ENCODE results near the gene LIMS1.
A peak's percentile ranks its signal among the peaks of the same experiment; 100 is the strongest.
"Not testable (repeated sequence)": the region's sequence is repeated elsewhere in the genome, so short reads cannot be mapped to it uniquely, and the experiment has no call there.

The LIMS1 gene

DNA sequence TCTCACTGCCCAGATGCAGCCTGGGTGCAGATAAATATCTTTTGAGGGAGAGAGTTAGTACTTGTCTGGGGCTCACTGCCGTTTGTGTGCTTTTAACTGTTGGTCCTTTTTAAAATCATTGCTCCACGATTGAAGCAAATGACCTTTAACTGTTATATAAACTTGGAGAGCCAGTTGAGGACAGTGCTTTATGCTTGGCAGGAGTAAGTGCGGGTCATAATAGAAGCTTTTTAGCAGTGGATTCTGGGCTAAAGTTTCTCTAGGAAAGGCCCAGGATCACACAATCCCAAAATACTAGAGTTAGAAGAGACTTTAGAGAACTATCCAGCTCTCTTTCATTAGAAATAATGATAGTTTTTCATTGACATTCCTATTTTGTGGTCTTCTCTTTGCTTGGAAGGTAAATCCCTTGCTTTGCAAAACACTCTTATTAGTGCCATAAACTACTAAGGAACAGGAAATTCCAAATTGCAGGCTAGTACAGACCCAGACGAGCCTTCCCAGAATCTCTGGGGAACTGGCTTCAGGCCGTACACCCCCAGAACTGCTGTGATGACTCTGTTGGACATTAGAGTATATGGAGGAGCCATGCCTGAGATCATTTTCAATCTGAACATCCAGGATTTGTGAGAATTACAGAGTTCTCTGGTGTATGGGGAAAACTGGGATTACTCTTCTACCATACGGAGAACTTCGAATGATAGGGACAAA, 19.1 kb downstream of the LIMS1 start:
- no peak for DNase-seq

DNA sequence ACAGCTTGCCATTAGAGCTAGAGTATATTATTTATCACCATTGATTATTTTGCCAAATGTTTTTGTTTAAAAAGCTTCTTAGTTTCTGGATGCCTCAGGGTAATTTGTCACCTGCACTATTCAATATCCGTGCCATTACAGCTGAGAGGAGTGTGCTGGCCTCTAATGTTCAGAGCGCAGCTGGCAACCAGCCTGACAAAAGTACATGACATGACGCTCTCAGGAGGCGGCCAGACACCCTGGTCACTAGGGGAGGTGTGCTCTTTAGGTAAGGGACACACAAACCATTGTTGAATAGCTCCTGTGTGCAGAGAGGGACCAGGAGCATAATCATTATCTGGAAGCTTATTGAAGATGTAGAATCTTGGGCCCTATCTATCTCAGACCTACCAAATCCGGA, 20.3 kb downstream of the LIMS1 start:
- no peak for DNase-seq

DNA sequence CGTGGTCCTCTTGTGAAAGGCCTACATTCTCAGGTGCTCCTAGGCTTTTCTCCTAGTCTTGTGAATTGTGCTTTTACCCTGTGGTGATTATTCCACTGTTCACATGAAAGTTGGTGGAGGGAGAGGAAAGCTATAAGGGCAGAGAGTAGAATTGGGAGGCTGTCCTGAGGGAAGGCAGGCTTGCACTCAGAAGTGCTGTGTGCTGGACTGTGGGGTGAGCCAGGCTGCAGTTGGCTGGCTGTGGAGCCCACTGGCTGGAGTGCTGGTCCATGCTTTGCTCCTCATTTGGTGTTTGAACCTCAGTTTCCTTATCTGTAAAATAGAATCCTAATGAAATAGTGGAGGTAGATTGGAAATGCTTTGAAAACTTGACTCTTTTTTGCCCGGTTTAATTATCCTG, 21.3 kb downstream of the LIMS1 start:
- DNase-seq = no peak

DNA sequence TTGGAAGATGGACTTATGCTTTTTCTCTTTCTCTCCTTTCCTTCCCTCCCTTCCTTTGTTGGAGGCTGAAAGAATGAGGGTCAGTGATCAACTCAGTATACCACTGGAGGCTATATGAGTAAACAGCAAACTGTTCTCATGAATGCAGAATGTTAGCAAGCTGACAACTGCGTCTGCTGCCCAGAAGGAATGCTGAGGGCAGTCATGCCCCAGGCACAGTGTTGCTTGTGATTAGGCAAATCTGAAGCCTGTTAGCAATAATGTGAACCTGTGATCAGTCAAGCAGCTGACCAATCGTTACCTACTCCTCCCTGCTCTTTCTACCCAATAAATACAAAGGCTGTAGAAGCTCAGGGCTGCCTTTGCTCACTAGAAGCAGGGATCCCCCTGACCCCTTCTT, 22.3 kb downstream of the LIMS1 start:
- DNase-seq = not testable (repeated sequence)

DNA sequence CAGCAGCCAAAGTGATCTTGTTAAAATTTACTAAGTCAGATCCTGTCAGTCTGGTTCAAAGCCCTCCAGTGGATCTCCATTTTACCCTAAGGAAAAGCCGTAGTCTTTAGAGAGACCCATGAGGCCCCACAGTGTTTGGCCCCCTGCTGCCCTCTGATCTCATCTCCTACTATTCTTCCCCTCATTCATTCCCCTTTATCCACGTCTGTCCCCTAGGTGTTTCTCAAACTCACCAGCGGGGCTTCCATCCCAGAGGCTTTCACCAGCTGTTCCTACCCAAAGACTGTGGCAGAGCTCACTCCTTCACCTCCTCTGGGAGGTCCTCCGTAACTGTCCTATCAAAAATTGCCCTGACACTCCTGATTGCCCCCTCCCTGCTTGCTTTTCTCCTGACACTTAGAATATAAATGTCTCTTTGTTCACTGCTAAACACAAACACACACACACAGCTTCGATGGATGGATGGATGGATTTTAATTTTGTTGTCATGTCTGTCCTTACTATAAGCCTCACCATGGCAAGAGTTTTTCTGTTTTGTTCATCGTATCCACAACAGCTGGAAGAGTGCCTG, 26.1 kb downstream of the LIMS1 start:
- no peak for DNase-seq

DNA sequence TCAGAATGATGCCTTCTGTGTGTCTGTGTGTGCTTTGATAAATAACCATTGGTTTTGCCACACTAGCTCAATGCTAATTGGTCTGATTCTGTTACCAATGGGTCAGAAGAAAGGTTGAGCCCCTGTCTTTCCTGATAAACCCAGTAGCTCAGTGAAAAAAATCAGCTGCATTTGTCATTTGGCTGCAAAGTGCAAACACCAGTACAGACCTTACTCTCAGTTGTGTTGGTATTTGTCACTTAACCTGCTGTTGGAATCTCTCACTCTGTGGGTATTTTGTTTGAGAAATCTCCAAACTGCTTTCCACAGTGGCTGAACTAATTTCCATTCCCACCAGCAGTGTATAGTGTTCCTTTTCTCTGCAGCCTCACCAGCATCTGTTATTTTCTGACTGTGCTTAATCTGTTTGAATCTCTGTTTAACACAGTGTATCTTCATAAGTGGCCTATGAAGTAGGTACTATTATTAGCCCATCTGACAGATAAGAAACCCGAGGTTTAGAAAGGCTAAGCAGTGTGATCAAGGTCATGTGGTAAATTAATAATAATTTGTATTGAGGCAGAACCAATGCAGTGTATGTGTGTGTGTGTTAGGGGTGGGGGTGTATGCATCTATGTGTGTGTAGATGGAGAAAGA, 26.7 kb downstream of the LIMS1 start:
- DNase-seq = no peak

DNA sequence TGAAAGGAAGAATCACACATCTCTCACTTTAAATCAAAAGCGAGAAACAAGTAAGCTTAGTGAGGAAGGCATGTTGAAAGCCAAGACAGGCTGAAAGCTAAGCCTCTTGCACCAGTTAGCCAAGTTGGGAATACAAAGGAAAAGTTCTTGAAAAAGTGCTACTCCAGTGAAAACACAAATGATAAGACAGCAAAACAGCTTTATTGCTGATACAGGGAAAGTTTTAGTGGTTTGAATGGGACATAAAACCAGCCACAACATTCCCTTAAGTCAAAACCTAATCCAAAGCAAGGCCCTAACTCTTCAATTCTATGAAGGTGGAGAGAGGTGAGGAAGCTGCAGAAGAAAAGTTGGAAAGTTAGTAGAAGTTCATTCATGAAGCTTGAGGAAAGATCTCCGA, 28.0 kb downstream of the LIMS1 start:
- DNase-seq = no peak

DNA sequence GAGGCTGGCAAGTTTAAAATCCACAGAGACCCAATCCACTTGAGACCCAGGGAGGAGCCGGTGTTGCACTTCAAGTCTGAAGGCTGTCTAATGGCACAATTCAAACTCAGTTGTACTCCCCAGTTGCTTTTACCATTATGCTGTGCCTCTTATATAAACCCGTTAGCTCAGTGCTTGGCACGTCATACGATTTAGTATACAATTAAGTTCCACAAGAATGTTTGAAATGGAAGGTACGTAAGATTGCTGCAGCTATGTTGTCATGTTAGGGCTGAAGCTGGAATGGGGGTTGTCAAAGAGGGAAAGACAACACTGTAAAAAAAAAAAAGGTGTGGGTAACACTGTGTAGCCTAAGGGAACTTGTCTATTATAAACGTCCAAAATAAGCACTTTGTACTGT, 30.2 kb downstream of the LIMS1 start:
- DNase-seq = no peak

DNA sequence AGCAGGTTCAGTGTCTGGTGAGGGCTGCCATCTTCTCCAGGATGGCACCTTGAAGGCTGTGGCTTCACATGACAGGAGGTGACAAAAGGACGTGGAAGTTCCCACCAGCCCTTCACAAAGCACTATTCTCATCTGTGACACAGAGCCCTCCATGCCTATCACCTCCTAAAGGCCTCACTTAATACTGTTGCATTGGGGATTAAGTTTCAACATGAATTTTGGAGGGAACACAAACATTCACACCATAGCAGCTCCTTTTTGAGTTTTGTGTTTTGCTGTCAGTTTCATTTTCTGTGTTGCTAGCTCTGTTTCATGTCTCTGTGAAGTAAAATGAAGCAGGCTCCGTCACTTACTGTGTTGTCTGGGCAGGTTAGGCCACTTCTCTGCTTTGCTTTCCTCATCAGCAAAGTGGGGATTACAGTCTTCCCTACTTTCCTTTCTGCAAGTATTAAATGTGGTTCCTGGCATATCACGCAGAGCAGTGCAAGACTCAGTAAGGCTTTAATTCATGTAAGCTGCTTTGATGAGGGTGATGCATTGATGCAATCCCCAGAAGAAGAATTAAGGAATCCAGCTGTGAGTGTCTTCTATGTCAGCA, 31.6 kb downstream of the LIMS1 start:
- peak; percentile 44 for DNase-seq

DNA sequence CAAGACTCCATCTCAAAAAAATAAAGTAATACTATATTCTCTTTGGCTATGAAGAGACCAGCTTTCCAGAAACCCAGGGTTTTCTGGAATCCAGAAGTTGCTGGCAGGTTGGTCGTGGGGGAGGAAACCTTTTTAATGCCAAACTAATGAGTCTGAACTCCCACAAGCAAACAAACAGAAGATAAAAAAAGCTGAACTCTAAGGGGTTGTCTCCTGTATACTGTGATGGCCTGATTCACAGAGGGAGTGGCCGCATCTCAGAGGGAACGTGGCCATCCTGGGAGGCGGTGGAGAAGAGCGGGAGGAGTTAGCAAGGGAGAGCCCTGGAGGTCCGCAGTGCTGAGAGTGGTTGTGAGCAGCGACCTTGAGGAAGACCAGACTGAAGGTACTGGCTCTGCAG, 36.1 kb downstream of the LIMS1 start:
- peak; percentile 64 for DNase-seq

DNA sequence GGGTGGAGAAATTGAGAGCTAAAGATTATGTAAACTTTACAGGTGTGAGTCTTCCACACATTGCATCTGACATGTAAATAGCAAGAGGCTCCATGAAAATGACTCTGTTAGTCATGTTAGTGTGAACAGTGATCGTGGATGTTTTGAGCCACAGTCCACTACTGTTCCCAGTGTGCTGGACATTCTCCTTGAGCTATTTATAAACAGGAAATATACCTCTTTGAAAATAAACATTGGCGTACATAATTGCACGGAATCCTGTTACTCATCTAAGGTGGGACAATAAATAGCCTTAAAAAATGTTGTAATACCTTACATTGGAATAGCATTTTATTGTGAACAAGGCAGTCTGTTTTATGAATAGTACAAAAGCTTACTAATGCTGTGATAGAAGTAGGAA, 37.0 kb downstream of the LIMS1 start:
- DNase-seq = no peak

DNA sequence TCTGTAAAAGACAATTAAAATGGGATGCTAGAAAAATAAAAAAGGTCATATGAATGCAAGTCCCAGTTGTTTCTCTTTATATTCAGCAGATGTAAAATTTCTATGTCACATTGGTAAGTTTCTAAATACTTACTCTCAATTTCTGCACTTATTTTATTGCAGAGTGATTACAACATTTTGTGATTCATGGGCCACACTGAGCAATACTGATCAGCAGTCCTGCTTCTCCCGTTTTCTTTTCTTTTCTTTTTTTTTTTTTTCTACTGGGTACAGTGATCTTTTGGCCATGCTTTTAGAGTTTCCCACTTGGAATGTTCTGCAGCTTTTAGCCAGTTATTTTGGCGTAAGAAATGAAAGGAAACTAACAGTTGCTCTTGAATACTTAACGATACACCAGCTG, 38.8 kb downstream of the LIMS1 start:
- DNase-seq = peak; percentile 87

DNA sequence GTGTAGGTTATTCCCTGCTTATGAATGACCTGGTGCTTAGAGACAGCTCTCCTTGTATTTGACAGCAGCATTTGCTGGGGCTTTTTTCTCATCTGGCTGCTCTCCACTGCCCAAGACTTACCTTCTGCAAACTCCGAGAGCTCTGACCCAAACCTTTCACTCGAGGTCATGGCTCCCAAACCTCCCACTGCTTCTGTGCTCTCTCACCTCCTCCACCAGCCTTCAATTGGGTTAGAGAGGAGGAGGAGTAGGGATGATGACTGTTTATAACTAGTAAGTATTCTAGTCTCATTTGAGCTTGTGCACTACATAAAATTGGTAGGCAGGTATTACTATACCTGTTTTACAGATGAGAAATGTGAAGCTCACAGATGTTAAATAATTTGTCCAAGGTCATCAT, 40.1 kb downstream of the LIMS1 start:
- DNase-seq = no peak

DNA sequence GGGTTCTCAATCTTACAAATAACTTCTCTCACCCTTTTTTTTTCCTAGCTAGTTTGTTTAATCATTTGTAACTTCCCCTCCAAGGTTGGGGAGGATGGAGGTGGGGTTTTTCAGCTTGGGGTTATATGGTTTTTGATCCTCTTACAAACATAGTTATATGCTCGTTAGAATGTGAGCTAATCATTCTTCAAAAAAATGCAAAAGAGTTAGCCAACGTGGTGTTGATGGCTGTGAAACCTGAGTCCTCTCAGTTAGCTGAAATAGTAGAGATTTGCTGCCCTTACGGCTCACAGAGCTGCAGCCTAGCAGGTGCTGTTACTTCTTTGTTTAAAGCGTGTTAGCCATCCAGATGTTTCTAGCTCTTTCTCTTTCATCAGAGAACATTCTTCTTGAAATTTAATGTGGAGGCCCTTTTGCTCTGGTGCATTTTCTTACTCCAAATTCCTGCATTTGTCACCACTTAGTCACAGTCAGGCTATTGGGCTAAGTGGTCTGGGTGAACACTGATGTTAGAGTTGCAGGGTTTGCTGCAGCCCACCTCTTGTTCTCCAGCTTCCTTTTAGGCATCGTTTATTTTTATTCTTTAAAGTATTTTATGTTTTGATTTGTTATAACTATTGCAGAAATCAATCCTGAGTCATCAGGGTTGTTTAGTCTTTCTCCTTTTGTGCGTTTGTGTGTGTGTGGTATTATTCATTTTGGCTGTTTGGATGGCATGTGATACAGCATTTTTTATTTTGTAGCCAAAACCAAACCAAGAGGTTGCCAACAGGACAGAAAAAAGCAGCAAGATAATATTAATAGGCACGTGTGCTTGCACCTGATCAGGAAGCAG, 41.1 kb downstream of the LIMS1 start:
- DNase-seq = peak; percentile 89

DNA sequence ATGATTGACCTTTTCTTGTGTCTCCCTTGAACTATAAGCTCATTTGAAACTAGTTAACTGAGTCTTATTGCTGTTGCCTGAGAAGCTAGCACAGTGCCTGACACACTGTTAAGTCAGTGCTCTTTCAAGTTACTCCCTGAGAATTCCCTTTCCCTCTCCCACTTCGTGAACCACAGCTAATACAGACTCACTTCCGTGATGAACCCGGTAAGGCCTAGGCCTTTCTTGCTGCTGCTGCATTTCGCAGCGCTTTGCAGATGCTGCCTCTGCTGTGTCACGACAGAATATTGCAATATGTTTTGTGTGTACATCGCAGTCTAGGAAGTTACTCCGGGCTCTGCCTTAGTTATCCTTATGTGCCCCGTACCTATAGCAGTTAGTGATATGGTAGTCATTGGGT, 42.8 kb downstream of the LIMS1 start:
- no peak for DNase-seq

DNA sequence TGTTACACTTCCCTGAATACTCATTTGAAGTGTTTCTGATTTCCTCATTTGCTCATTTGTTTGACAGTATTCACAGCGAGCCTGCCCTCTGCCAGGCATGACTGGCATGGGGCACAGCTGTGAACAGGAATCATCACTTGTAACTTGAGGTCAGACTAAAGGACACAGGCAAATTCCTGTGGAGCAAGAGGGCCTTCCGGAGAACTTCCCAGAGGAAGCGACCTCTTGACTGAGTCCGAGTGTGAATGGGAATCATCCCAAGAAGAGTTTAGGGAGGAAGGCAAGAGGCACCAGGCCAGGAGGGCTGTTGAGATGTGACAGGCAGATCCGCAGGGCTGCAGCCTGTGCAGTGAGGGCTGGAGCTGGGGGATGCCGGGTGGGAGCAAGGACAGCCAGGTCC, 45.4 kb downstream of the LIMS1 start:
- DNase-seq = no peak

DNA sequence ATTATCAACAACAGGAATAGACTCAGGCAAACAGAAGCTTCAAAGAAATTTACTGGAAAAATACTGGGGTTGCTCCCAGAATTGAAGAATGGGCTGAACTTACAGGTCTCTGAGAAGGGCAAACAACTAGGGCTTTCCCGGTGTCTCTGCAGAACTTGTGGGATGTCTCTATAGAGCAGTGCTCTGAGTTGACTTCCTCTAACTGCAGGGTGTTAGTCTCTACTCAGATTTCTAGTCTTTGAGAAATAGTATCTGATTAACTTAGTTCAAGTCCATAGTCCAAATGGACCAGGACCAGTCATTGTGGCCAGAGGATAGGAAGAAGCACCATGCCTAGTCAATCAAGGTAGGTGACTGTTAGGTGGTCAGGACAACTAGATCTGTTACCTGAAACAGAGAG, 45.8 kb downstream of the LIMS1 start:
- no peak for DNase-seq

DNA sequence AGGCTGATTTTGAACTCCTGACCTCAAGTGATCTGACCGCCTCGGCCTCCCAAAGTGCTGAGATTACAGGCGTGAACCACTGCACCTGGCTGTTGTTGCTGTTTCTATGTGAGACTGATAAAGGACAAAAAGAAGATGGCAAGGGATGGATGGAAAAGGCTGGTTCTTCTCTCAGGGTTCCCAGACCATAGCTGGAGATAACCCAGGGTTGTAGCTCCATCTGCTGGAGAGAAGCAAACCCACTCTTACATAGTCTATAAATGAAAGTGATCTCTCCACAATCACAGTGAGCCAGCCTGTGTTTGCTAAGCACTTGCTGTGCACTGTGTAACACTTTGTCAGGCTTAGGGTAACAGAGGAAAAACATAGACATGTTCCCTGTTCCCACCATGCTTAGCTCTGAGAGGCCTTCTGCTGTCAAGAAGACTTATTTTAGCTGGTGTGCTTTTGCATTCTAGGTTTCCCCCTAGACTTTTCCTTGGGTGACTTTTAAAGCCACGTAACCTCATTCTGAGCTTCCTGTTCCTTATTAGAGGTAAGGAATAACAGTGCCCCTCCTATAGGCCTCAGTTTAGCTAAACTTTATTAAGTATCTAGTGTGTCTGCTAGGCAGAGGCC, 49.7 kb downstream of the LIMS1 start:
- peak; percentile 83 for DNase-seq

DNA sequence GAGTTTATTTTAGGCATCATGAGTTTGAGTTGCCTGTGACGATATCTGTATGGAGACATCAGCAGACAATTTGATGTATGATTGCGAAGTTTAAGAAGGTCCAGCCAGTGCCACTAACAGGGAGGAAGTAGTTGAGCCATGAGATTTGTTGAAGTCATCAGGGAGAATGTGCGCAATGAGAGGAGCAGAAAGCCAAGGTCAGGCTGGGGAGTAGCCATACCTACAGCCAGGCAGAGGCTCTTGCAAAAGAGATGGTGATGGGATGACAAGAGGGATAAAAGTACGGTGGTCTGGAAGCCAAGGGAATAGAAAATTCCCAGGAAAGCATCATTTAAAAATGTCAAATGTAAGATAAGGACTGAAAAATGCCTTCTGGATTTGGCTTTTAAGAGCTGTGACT, 51.2 kb downstream of the LIMS1 start:
- DNase-seq = no peak

DNA sequence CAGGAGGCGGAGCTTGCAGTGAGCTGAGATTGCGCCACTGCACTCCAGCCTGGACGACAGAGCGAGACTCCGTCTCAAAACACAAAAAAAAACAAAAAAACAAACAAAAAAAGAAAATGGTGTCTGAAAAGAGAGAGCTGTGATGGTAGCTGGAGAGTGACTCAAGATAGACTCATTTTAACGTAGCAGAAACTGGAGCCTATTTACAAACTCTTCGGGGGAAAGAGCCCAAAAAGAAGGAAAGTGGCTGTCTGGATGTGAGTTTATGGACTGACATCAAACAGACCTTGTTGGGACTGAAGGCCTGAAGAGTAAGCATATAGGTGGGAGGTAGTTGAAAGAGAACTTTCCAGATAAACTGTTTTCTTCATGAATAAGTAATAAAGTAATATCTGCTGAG, 51.8 kb downstream of the LIMS1 start:
- no peak for DNase-seq

DNA sequence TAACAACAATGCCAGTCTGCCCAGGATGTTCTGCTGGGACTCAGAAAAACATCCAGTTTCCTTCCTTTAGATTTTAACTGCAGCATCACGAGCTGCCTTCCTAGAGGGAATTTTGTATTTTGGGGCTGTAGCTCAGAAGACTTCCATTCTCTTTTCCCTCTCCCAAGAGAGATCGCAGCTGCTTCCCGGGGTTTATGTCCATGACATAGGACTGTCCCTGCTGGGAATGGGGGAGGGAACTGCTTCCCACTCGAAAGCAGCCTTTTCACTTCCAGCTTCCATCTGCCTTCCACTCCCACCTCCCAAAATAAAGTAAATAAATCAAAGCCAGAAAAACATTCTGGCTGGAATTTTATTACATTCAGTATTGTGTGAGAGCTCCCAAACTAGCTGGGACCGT, 52.4 kb downstream of the LIMS1 start:
- no peak for DNase-seq

DNA sequence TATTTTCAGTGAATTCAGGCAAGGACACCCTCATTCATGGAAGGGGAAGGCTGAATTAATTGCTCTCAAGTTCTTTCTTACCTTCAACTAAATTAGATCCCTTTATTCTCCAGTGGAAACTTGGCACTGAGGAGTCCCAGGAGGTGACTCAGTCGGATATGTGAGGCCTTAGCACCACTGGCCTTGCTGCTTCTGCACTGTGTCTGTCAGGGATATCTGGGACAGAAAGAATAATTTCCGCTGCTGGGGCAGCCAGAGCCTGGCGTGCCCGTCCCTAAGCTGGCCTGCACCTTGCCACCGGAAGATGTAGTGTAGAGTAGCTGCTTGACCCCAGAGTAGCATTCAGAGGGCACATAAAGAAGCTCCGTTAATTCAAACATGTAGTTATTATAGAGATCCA, 53.4 kb downstream of the LIMS1 start:
- peak; percentile 68 for DNase-seq

Data from fibroblast of skin of abdomen (primary cell).